ENCODE data around the gene DSTYK.

Gene DSTYK

GRCh38 chr1:205229916-205230700 lies 18.6 kb upstream of the DSTYK start:
- Histone ChIP-seq H3K27ac (ENCODE audit: low read depth, low read length) (no peak overlapping the region), H3K9ac (ENCODE audit: low read length) (no peak overlapping the region), H3K36me3 (ENCODE audit: control insufficient read depth, insufficient read depth, low read length) (no peaks in the 10 kb centered on the region), H3K9me3 (ENCODE audit: control insufficient read depth, insufficient read depth, low read depth, low read length) (no peaks in the 10 kb centered on the region), H3K4me3 (ENCODE audit: low read depth, low read length) (0 out of 2 replicates have a peak overlapping the region, but pooled peaks have one; percentile 12), H3K4me1 (ENCODE audit: control insufficient read depth, insufficient read depth, low read length) (peaks cover 22% of the 10 kb centered on the region), H3K27me3 (ENCODE audit: control insufficient read depth, insufficient read depth, low read length) (peaks cover 10% of the 10 kb centered on the region; the same call in 1 of the 2 replicates)

DNA sequence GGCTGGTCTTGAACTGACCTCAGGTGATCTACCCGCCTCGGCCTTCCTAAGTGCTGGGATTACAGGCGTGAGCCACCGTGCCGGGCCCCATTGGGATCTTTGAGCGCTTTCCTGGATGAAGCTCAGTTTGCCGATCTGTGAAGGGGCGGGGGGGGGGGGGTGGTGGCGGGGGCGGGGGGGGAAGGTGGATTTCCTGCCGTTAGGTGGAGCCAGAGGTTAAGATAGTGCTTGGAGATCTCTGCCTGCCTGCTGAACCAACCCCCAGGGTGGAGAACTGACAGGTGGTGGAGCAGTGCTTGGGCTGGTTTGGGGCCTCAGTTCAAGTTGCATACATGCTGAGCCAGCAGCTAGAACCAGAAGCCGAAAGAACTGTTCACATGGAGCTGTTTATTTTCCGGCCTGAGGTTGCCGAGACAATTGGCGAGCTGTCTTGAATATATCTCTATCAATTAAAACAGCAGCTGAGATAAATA lies 17.9 kb upstream of the DSTYK start:
- Histone ChIP-seq H3K4me1 (ENCODE audit: control insufficient read depth, insufficient read depth, low read length) (peaks cover 22% of the 10 kb centered on the region), H3K27ac (ENCODE audit: low read depth, low read length) (no peak overlapping the region), H3K36me3 (ENCODE audit: control insufficient read depth, insufficient read depth, low read length) (no peaks in the 10 kb centered on the region), H3K4me3 (ENCODE audit: low read depth, low read length) (peak overlapping the region; percentile 69), H3K27me3 (ENCODE audit: control insufficient read depth, insufficient read depth, low read length) (peaks cover 10% of the 10 kb centered on the region; the same call in 1 of the 2 replicates), H3K9me3 (ENCODE audit: control insufficient read depth, insufficient read depth, low read depth, low read length) (no peaks in the 10 kb centered on the region), H3K9ac (ENCODE audit: low read length) (no peak overlapping the region)

DNA sequence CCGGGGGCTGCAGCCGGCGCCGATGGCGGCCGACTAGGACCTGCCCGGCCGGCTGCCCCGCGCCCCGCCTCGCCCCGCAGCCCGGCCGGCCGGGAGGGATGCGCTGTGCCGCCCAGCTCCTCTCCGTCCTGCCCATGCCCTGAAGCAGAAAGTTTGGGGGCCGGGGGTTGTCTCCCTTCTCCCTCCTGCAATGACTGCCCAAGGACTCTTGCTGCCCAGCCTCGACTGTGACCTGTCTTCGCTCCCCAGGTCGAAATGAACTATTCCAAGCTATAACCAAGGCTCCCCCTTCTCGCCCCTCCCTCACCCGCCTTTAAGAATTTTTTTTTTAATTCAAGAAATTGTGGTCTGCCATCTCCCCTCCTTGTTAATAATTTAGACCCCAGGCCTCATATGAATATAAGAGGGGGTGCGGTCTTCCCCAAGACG lies 16.6 kb upstream of the DSTYK start:
- Histone ChIP-seq H3K4me3 (ENCODE audit: low read depth, low read length) (peak overlapping the region; percentile 69), H3K36me3 (ENCODE audit: control insufficient read depth, insufficient read depth, low read length) (no peaks in the 10 kb centered on the region), H3K27ac (ENCODE audit: low read depth, low read length) (no peak overlapping the region), H3K9me3 (ENCODE audit: control insufficient read depth, insufficient read depth, low read depth, low read length) (no peaks in the 10 kb centered on the region), H3K9ac (ENCODE audit: low read length) (peak overlapping the region; percentile 7), H3K4me1 (ENCODE audit: control insufficient read depth, insufficient read depth, low read length) (peaks cover 22% of the 10 kb centered on the region), H3K27me3 (ENCODE audit: control insufficient read depth, insufficient read depth, low read length) (peaks cover 10% of the 10 kb centered on the region; the same call in 1 of the 2 replicates)

DNA sequence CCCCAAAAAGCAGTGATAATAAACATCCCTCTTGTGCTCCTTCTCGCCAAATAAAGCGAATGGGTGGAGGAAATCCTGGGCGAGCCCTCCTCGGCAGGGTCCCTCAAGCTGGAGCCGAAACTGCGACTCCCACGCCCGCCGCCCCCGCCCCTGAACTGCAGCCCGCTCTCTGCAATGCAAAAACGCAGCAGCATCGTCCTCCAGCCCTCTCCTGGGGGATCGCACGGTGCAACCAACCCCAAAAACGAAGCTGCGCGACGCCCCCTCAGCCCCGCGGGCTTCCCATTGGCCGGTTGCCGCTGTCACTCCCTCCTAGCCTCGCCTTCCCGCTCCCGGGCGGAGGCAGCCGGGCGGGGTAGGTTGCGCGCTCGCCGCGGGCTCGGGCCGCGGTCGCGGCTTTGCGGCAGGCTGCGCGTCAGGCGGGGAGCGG lies 16.1 kb upstream of the DSTYK start, which contains the start of gene TMCC2:
TMCC2 (plus strand) TSS at position 363 of the 430 bp plus-strand sequence. CDS start 619 bp downstream, outside the sequence.
- Histone ChIP-seq H3K27ac (ENCODE audit: low read depth, low read length) (no peak within 1 kb of the TSS), H3K27me3 (ENCODE audit: control insufficient read depth, insufficient read depth, low read length) (peaks cover 10% of the 10 kb centered on the region; the same call in 1 of the 2 replicates), H3K36me3 (ENCODE audit: control insufficient read depth, insufficient read depth, low read length) (no peaks in the 10 kb centered on the region), H3K9ac (ENCODE audit: low read length) (peak within 1 kb of the TSS; percentile 51), H3K9me3 (ENCODE audit: control insufficient read depth, insufficient read depth, low read depth, low read length) (no peaks in the 10 kb centered on the region), H3K4me1 (ENCODE audit: control insufficient read depth, insufficient read depth, low read length) (peaks cover 22% of the 10 kb centered on the region), H3K4me3 (ENCODE audit: low read depth, low read length) (peak within 1 kb of the TSS; percentile 81)

GRCh38 chr1:205226868-205227583 lies 15.5 kb upstream of the DSTYK start:
- H3K9me3 ChIP-seq (ENCODE audit: control insufficient read depth, insufficient read depth, low read depth, low read length) = no peaks in the 10 kb centered on the region
- H3K27me3 ChIP-seq (ENCODE audit: control insufficient read depth, insufficient read depth, low read length) = peaks cover 10% of the 10 kb centered on the region; the same call in 1 of the 2 replicates
- H3K9ac ChIP-seq (ENCODE audit: low read length) = peak overlapping the region; percentile 51
- H3K27ac ChIP-seq (ENCODE audit: low read depth, low read length) = no peak overlapping the region
- peaks cover 22% of the 10 kb centered on the region for H3K4me1 ChIP-seq (ENCODE audit: control insufficient read depth, insufficient read depth, low read length)
- H3K36me3 ChIP-seq (ENCODE audit: control insufficient read depth, insufficient read depth, low read length) = no peaks in the 10 kb centered on the region
- H3K4me3 ChIP-seq (ENCODE audit: low read depth, low read length) = peak overlapping the region; percentile 81

DNA sequence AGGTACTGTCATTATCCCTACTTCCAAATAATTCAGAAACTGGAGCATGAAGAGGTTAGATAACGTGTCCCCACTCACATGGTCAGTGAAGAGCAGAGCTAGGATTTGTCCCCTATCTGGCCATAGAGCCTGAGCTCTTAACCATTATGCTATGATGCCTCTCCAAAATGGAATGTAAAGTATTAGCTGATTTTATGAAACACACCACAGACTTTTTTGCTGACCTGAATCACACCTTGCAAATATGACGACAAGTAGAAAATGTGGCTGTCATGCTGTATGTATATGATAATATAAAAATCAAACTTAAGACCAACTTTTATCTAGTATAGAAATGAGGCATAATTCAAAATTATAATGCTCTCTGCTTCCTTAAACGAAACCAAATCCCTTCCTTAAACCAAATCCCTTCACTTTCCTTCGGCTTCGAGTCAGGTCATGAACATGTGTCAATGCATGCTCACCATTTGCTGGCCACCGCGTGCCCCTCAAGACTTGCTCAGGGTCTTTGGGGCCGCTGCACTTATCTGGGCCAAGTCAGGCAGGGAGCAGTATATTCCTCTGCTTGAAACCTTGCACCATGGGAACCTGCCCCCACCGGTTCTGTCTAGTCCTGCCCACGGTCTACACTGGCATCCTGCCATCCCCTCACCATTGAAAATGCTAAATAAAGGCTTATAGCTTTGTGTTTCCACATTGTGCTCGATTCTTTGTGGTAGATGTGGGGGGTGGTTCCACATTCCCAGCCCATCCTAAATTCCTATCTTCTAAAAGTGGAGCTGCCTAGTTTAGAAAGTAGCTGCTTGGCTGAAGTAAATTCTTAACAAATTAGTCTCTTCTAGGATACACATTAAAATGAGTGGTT lies 14.6 kb upstream of the DSTYK start:
- Histone ChIP-seq H3K4me1 (ENCODE audit: control insufficient read depth, insufficient read depth, low read length) (peaks cover 22% of the 10 kb centered on the region), H3K9me3 (ENCODE audit: control insufficient read depth, insufficient read depth, low read depth, low read length) (no peaks in the 10 kb centered on the region), H3K9ac (ENCODE audit: low read length) (no peak overlapping the region), H3K27me3 (ENCODE audit: control insufficient read depth, insufficient read depth, low read length) (peaks cover 10% of the 10 kb centered on the region; the same call in 1 of the 2 replicates), H3K4me3 (ENCODE audit: low read depth, low read length) (no peak overlapping the region), H3K27ac (ENCODE audit: low read depth, low read length) (no peak overlapping the region), H3K36me3 (ENCODE audit: control insufficient read depth, insufficient read depth, low read length) (no peaks in the 10 kb centered on the region)

DNA sequence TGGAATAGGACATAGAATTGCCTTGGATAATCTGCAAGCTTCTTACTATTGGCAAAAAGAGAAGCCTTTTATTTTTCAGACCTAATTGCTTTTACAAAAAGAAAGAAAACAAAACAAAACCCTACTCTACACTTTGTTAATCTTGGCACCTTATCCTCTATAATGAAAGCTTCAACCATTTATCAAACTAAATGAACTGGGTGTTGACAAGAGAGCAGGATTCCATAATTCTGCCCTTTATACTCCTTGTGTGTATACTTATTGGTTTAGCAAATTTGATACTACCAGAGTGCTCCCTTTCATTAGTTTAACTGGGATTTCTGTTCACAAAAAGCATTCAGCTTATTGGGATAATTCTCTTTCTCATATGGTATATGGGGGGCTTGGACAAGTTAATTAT lies 13.2 kb upstream of the DSTYK start:
- Histone ChIP-seq H3K36me3 (ENCODE audit: control insufficient read depth, insufficient read depth, low read length) (no peaks in the 10 kb centered on the region), H3K9me3 (ENCODE audit: control insufficient read depth, insufficient read depth, low read depth, low read length) (no peaks in the 10 kb centered on the region), H3K27me3 (ENCODE audit: control insufficient read depth, insufficient read depth, low read length) (peaks cover 10% of the 10 kb centered on the region; the same call in 1 of the 2 replicates), H3K4me1 (ENCODE audit: control insufficient read depth, insufficient read depth, low read length) (peaks cover 18% of the 10 kb centered on the region), H3K27ac (ENCODE audit: low read depth, low read length) (no peak overlapping the region), H3K9ac (ENCODE audit: low read length) (no peak overlapping the region), H3K4me3 (ENCODE audit: low read depth, low read length) (no peak overlapping the region)

DNA sequence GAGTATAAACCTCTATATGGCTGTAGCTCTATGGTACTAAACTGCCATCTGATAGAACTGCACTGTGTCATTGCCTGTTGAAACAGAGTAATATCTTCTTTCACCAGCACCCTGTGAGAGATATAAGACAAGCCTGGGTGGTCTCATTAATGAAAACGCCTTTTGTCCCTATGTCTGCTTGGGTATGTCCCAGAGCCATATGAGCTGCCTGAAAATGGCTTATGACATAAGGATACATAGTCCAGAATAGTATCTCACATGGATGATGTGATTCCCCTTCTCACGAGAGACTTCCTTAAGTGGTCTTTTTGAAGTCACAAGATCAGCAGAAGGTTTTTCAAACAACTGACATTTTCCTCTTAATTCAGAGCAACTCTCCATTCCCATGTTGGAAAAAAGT lies 8.9 kb upstream of the DSTYK start:
- Histone ChIP-seq H3K27ac (ENCODE audit: low read depth, low read length) (no peak overlapping the region), H3K4me1 (ENCODE audit: control insufficient read depth, insufficient read depth, low read length) (no peaks in the 10 kb centered on the region), H3K4me3 (ENCODE audit: low read depth, low read length) (no peak overlapping the region), H3K9ac (ENCODE audit: low read length) (no peak overlapping the region), H3K36me3 (ENCODE audit: control insufficient read depth, insufficient read depth, low read length) (no peaks in the 10 kb centered on the region), H3K9me3 (ENCODE audit: control insufficient read depth, insufficient read depth, low read depth, low read length) (no peaks in the 10 kb centered on the region), H3K27me3 (ENCODE audit: control insufficient read depth, insufficient read depth, low read length) (no peaks in the 10 kb centered on the region)

- Histone ChIP-seq H3K36me3 (ENCODE audit: control insufficient read depth, insufficient read depth, low read length) (no peaks in the 10 kb centered on the region), H3K4me3 (ENCODE audit: low read depth, low read length) (no peak overlapping the region), H3K27ac (ENCODE audit: low read depth, low read length) (no peak overlapping the region), H3K9ac (ENCODE audit: low read length) (no peak overlapping the region), H3K4me1 (ENCODE audit: control insufficient read depth, insufficient read depth, low read length) (no peaks in the 10 kb centered on the region), H3K9me3 (ENCODE audit: control insufficient read depth, insufficient read depth, low read depth, low read length) (no peaks in the 10 kb centered on the region), H3K27me3 (ENCODE audit: control insufficient read depth, insufficient read depth, low read length) (no peaks in the 10 kb centered on the region)
These were observed 5.9 kb upstream of the DSTYK start for GRCh38 chr1:205217418-205217817.

GRCh38 chr1:205216588-205216987 lies 5.1 kb upstream of the DSTYK start:
- H3K27ac ChIP-seq (ENCODE audit: low read depth, low read length) = no peak overlapping the region
- H3K4me3 ChIP-seq (ENCODE audit: low read depth, low read length) = no peak overlapping the region
- H3K4me1 ChIP-seq (ENCODE audit: control insufficient read depth, insufficient read depth, low read length) = no peaks in the 10 kb centered on the region
- no peaks in the 10 kb centered on the region for H3K36me3 ChIP-seq (ENCODE audit: control insufficient read depth, insufficient read depth, low read length)
- H3K9ac ChIP-seq (ENCODE audit: low read length) = no peak overlapping the region
- no peaks in the 10 kb centered on the region for H3K9me3 ChIP-seq (ENCODE audit: control insufficient read depth, insufficient read depth, low read depth, low read length)
- no peaks in the 10 kb centered on the region for H3K27me3 ChIP-seq (ENCODE audit: control insufficient read depth, insufficient read depth, low read length)
